Measurements from ENCODE around the gene ANGPTL2.

- TF ChIP-seq CTCF (IDR thresholded peaks at IDR 0.05; ENCODE audit: low read depth, low read length) (no peak), EZH2phosphoT487 (IDR thresholded peaks at IDR 0.05; ENCODE audit: low read depth) (no peak)
Observed at GRCh38 chr9:127090341-127090985, 32.0 kb downstream of the ANGPTL2 start.
